ENCODE results near the gene LEMD2.

LEMD2 gene

GRCh38 chr6:33730611-33731010, 58.3 kb downstream of the LEMD2 start:
- DNase-seq (ENCODE audit: low read depth) = no peak
- Histone ChIP-seq H3K27me3 (replicated peaks; ENCODE audit: control insufficient read depth, insufficient read depth, low read length) (peaks cover 49% of the 10 kb centered on the region), H3K4me3 (ENCODE audit: low read length) (no peak overlapping the region)

DNA sequence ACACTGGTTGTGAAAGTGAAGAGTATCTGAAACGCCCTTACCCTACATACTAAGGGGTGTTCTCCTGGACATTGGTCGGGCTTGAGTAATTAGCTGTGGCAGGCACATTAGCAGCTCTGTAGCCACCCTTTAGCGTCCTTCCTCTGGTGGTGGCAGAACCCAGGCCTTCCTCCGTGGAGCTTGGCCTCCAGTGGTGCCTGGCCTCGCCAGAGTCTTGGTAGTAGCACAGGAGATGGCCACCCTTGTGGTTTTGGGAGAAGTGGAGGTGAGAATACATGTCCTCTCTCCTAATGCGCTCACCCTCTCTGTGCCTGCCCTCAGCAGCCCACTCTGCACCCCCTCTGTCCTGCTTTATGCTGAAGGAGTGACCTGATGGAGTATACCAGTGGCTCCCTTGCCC, 59.9 kb downstream of the LEMD2 start:
- Histone ChIP-seq H3K4me1 (ENCODE audit: control insufficient read depth, insufficient read depth, low read length) (no peaks in the 10 kb centered on the region), H3K9me3 (ENCODE audit: control insufficient read depth, low read length) (no peaks in the 10 kb centered on the region), H3K27me3 (replicated peaks; ENCODE audit: control insufficient read depth, insufficient read depth, low read length) (peaks cover 62% of the 10 kb centered on the region), H3K4me3 (ENCODE audit: low read length) (no peak overlapping the region), H3K9ac (ENCODE audit: low read length) (no peak overlapping the region), H3K36me3 (ENCODE audit: control insufficient read depth, insufficient read depth, low read length, severe bottlenecking) (no peaks in the 10 kb centered on the region)
- DNase-seq (ENCODE audit: low read depth) = no peak

More at GRCh38 chr6:33730611-33731010, 58.3 kb downstream of the LEMD2 start:
- Histone ChIP-seq H3K36me3 (ENCODE audit: control insufficient read depth, insufficient read depth, low read length, severe bottlenecking) (no peaks in the 10 kb centered on the region), H3K4me1 (ENCODE audit: control insufficient read depth, insufficient read depth, low read length) (no peaks in the 10 kb centered on the region), H3K9ac (ENCODE audit: low read length) (no peak overlapping the region), H3K9me3 (ENCODE audit: control insufficient read depth, low read length) (no peaks in the 10 kb centered on the region)

DNA sequence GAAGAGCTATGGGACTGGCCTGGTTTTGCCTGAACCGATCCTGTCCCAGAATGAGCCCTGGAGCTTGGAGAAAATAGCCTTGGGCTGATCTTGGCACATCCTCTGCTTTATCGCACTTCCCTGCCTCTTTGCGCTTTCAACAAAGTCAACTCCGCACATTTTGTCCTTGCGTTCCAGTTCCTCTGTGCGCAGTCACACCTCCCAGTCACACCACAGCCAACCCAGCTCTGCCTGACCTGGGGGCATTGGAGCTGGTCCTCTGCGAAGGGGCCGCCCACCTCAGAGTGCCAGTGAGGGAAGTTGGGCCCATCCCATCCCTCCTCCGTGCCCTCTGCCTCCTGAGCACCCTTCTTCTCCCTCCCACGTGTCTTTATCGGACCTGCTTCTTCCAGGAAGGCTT, 60.5 kb downstream of the LEMD2 start:
- Histone ChIP-seq H3K4me1 (ENCODE audit: control insufficient read depth, insufficient read depth, low read length) (peaks cover 3% of the 10 kb centered on the region), H3K27me3 (replicated peaks; ENCODE audit: control insufficient read depth, insufficient read depth, low read length) (peaks cover 68% of the 10 kb centered on the region), H3K4me3 (ENCODE audit: low read length) (no peak overlapping the region), H3K9me3 (ENCODE audit: control insufficient read depth, low read length) (no peaks in the 10 kb centered on the region), H3K36me3 (ENCODE audit: control insufficient read depth, insufficient read depth, low read length, severe bottlenecking) (no peaks in the 10 kb centered on the region), H3K9ac (ENCODE audit: low read length) (no peak overlapping the region)
- no peak for DNase-seq (ENCODE audit: low read depth)

DNA sequence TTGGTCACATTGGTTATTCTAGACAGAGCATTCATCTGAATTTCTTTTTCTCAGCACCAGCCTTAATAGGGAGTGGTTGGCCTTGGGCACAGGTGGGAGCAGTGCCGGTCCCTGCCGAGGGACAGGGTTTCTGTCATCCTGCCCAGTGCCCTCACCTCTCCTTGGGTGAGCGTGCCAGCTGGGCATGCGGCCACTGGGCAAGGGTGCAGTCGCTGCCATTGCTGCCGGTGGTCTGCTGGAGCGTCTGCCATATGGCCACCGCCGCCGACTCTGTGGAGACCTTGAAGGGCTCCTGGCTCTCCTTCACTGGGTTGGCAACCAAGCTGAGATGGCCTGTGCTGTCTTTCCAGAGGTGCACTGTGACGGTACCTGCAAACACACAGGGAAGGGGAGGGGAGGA, 61.0 kb downstream of the LEMD2 start:
- peaks cover 72% of the 10 kb centered on the region for H3K27me3 ChIP-seq (replicated peaks; ENCODE audit: control insufficient read depth, insufficient read depth, low read length)
- no peaks in the 10 kb centered on the region for H3K9me3 ChIP-seq (ENCODE audit: control insufficient read depth, low read length)
- no peak for DNase-seq (ENCODE audit: low read depth)

GRCh38 chr6:33727126-33727525, 61.8 kb downstream of the LEMD2 start:
- Histone ChIP-seq H3K4me1 (ENCODE audit: control insufficient read depth, insufficient read depth, low read length) (peaks cover 3% of the 10 kb centered on the region), H3K4me3 (ENCODE audit: low read length) (no peak overlapping the region), H3K9me3 (ENCODE audit: control insufficient read depth, low read length) (no peaks in the 10 kb centered on the region), H3K36me3 (ENCODE audit: control insufficient read depth, insufficient read depth, low read length, severe bottlenecking) (no peaks in the 10 kb centered on the region), H3K27me3 (replicated peaks; ENCODE audit: control insufficient read depth, insufficient read depth, low read length) (peaks cover 72% of the 10 kb centered on the region), H3K9ac (ENCODE audit: low read length) (no peak overlapping the region)
- DNase-seq (ENCODE audit: low read depth) = no peak

More for the DNA sequence above, 61.0 kb downstream of the LEMD2 start:
- H3K4me1 ChIP-seq (ENCODE audit: control insufficient read depth, insufficient read depth, low read length) = peaks cover 3% of the 10 kb centered on the region
- no peak overlapping the region for H3K9ac ChIP-seq (ENCODE audit: low read length)
- H3K4me3 ChIP-seq (ENCODE audit: low read length) = no peak overlapping the region
- no peaks in the 10 kb centered on the region for H3K36me3 ChIP-seq (ENCODE audit: control insufficient read depth, insufficient read depth, low read length, severe bottlenecking)

- no peaks in the 10 kb centered on the region for H3K9me3 ChIP-seq (ENCODE audit: control insufficient read depth, low read length)
- no peak for DNase-seq (ENCODE audit: low read depth)
- no peaks in the 10 kb centered on the region for H3K36me3 ChIP-seq (ENCODE audit: control insufficient read depth, insufficient read depth, low read length, severe bottlenecking)
- H3K4me1 ChIP-seq (ENCODE audit: control insufficient read depth, insufficient read depth, low read length) = peaks cover 3% of the 10 kb centered on the region
- peaks cover 73% of the 10 kb centered on the region for H3K27me3 ChIP-seq (replicated peaks; ENCODE audit: control insufficient read depth, insufficient read depth, low read length)
- H3K9ac ChIP-seq (ENCODE audit: low read length) = no peak overlapping the region
- no peak overlapping the region for H3K4me3 ChIP-seq (ENCODE audit: low read length)
Observed at GRCh38 chr6:33726696-33727095, 62.2 kb downstream of the LEMD2 start.

DNA sequence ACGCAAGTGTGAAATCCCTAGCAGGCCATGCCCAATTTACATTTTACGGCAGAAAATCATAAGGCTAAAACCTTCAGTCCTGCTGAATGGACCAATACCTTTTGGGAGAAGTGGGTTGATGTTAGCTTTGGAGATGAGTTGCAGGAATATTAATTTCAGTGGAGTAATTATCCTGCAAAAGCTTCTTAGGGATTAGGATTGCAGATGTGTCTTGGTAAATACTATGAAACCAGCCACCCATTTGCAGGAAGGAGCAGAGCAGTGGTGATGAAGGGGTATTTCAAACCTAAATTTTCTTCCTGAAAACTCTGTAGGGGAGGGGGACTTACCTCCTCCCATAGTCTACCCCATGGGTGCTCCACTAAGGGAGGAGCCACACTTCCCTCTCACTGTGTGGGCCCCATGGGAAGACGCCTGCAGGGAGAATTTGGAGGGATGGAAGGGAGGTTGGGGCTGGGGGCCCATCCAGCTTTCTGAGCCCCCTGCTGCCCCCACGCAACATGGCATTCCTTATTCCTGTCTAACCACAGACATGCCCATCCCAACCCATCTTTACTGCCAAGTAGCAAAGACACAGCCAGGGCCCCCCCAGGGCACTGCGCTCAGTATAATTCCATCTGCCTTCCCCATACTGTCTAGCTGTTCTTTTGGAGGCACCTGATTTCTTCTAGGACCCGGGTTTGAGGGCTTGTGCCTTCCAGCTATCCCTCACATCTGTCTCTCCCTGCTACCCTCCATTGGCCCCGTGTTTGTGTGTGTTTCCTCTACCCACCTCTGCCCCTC, 62.8 kb downstream of the LEMD2 start:
- no peak for DNase-seq (ENCODE audit: low read depth)
- Histone ChIP-seq H3K4me3 (ENCODE audit: low read length) (no peak overlapping the region), H3K27me3 (replicated peaks; ENCODE audit: control insufficient read depth, insufficient read depth, low read length) (peaks cover 78% of the 10 kb centered on the region), H3K36me3 (ENCODE audit: control insufficient read depth, insufficient read depth, low read length, severe bottlenecking) (no peaks in the 10 kb centered on the region), H3K9ac (ENCODE audit: low read length) (no peak overlapping the region), H3K4me1 (ENCODE audit: control insufficient read depth, insufficient read depth, low read length) (peaks cover 3% of the 10 kb centered on the region), H3K9me3 (ENCODE audit: control insufficient read depth, low read length) (no peaks in the 10 kb centered on the region)

DNA sequence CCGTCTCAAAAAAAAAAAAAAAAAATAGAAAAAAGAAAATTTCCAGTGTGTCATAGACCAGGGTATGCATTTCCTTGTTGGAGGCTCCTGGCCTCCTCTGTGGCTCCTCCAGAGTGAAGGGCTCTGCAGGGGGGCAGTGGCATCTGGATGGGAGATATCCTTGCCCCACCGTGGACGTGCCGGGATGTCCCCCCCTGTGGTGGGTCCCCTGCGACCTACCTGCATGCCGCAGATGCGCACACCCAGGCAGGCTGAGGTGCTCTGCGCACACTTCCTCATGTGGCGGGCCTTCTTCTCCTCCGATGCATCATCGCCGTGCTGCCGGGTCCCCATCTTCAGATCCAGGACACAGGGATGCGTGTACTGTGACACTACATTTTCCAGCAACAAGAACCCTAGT, 63.7 kb downstream of the LEMD2 start:
- no peak for DNase-seq (ENCODE audit: low read depth)
- H3K9ac ChIP-seq (ENCODE audit: low read length) = no peak overlapping the region
- H3K36me3 ChIP-seq (ENCODE audit: control insufficient read depth, insufficient read depth, low read length, severe bottlenecking) = no peaks in the 10 kb centered on the region
- no peak overlapping the region for H3K4me3 ChIP-seq (ENCODE audit: low read length)
- H3K9me3 ChIP-seq (ENCODE audit: control insufficient read depth, low read length) = no peaks in the 10 kb centered on the region
- peaks cover 81% of the 10 kb centered on the region for H3K27me3 ChIP-seq (replicated peaks; ENCODE audit: control insufficient read depth, insufficient read depth, low read length)
- peaks cover 3% of the 10 kb centered on the region for H3K4me1 ChIP-seq (ENCODE audit: control insufficient read depth, insufficient read depth, low read length)

GRCh38 chr6:33724102-33725023, 64.6 kb downstream of the LEMD2 start:
- H3K4me1 ChIP-seq (ENCODE audit: control insufficient read depth, insufficient read depth, low read length) = peaks cover 3% of the 10 kb centered on the region
- no peaks in the 10 kb centered on the region for H3K36me3 ChIP-seq (ENCODE audit: control insufficient read depth, insufficient read depth, low read length, severe bottlenecking)
- peaks cover 79% of the 10 kb centered on the region for H3K27me3 ChIP-seq (replicated peaks; ENCODE audit: control insufficient read depth, insufficient read depth, low read length)
- H3K9ac ChIP-seq (ENCODE audit: low read length) = no peak overlapping the region
- no peak overlapping the region for H3K4me3 ChIP-seq (ENCODE audit: low read length)
- no peak for DNase-seq (ENCODE audit: low read depth)
- no peaks in the 10 kb centered on the region for H3K9me3 ChIP-seq (ENCODE audit: control insufficient read depth, low read length)

- Histone ChIP-seq H3K9me3 (ENCODE audit: control insufficient read depth, low read length) (no peaks in the 10 kb centered on the region), H3K9ac (ENCODE audit: low read length) (no peak overlapping the region), H3K4me1 (ENCODE audit: control insufficient read depth, insufficient read depth, low read length) (peaks cover 3% of the 10 kb centered on the region), H3K36me3 (ENCODE audit: control insufficient read depth, insufficient read depth, low read length, severe bottlenecking) (no peaks in the 10 kb centered on the region), H3K4me3 (ENCODE audit: low read length) (no peak overlapping the region), H3K27me3 (replicated peaks; ENCODE audit: control insufficient read depth, insufficient read depth, low read length) (peaks cover 71% of the 10 kb centered on the region)
- DNase-seq (ENCODE audit: low read depth) = no peak
Observed at GRCh38 chr6:33723371-33724085, 65.4 kb downstream of the LEMD2 start.

- DNase-seq (ENCODE audit: low read depth) = no peak
- Histone ChIP-seq H3K9me3 (ENCODE audit: control insufficient read depth, low read length) (no peaks in the 10 kb centered on the region), H3K27me3 (replicated peaks; ENCODE audit: control insufficient read depth, insufficient read depth, low read length) (peaks cover 57% of the 10 kb centered on the region), H3K4me1 (ENCODE audit: control insufficient read depth, insufficient read depth, low read length) (peaks cover 7% of the 10 kb centered on the region), H3K4me3 (ENCODE audit: low read length) (no peak overlapping the region), H3K9ac (ENCODE audit: low read length) (no peak overlapping the region), H3K36me3 (ENCODE audit: control insufficient read depth, insufficient read depth, low read length, severe bottlenecking) (no peaks in the 10 kb centered on the region)
Observed at GRCh38 chr6:33722103-33722623, 66.8 kb downstream of the LEMD2 start.

Data from adipocyte (in vitro differentiated cells).